Measurements from ENCODE around the gene MRPL39.

GRCh38 chr21:25569711-25570110 lies 37.6 kb downstream of the MRPL39 start:
- TF ChIP-seq, protein P1, sequence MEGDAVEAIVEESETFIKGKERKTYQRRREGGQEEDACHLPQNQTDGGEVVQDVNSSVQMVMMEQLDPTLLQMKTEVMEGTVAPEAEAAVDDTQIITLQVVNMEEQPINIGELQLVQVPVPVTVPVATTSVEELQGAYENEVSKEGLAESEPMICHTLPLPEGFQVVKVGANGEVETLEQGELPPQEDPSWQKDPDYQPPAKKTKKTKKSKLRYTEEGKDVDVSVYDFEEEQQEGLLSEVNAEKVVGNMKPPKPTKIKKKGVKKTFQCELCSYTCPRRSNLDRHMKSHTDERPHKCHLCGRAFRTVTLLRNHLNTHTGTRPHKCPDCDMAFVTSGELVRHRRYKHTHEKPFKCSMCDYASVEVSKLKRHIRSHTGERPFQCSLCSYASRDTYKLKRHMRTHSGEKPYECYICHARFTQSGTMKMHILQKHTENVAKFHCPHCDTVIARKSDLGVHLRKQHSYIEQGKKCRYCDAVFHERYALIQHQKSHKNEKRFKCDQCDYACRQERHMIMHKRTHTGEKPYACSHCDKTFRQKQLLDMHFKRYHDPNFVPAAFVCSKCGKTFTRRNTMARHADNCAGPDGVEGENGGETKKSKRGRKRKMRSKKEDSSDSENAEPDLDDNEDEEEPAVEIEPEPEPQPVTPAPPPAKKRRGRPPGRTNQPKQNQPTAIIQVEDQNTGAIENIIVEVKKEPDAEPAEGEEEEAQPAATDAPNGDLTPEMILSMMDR (IDR thresholded peaks at IDR 0.05), result no peak
- TF ChIP-seq POLR2A (IDR thresholded peaks at IDR 0.05), result no peak
